NCI-H1694 (cell line): ENCODE results near the gene ERC2.

Source experiments
- DNase-seq: peaks from one replicate; lab custom pipeline; 2025; lab: John Stamatoyannopoulos, UW

Gene ERC2

GRCh38 chr3:56424885-56425284 is 43.4 kb downstream of the ERC2 start:
- DNase-seq, result no peak

GRCh38 chr3:56424336-56424735 is 43.9 kb downstream of the ERC2 start:
- no peak for DNase-seq

GRCh38 chr3:56423661-56424099 is 44.6 kb downstream of the ERC2 start:
- DNase-seq, result peak; percentile 6

- no peak for DNase-seq
These were observed 46.0 kb downstream of the ERC2 start for GRCh38 chr3:56422316-56422715.

GRCh38 chr3:56421205-56421604 is 47.1 kb downstream of the ERC2 start:
- no peak for DNase-seq

- DNase-seq, result no peak
These were observed 52.6 kb downstream of the ERC2 start for GRCh38 chr3:56415652-56416051.

- no peak for DNase-seq
These were observed 54.4 kb downstream of the ERC2 start for GRCh38 chr3:56413911-56414310.

GRCh38 chr3:56411166-56411565 is 57.1 kb downstream of the ERC2 start:
- DNase-seq, result no peak

GRCh38 chr3:56410576-56410975 is 57.7 kb downstream of the ERC2 start:
- DNase-seq, result no peak

- no peak for DNase-seq
These were observed 58.5 kb downstream of the ERC2 start for GRCh38 chr3:56409790-56410189.

- DNase-seq, result no peak
These were observed 59.5 kb downstream of the ERC2 start for GRCh38 chr3:56408761-56409196.

GRCh38 chr3:56406826-56407515 is 61.3 kb downstream of the ERC2 start:
- DNase-seq, result no peak

GRCh38 chr3:56404884-56405283 is 63.4 kb downstream of the ERC2 start:
- no peak for DNase-seq

GRCh38 chr3:56398659-56399058 is 69.6 kb downstream of the ERC2 start:
- DNase-seq, result no peak

- no peak for DNase-seq
These were observed 70.5 kb downstream of the ERC2 start for GRCh38 chr3:56397798-56398197.

GRCh38 chr3:56389183-56389830 is 79.0 kb downstream of the ERC2 start:
- no peak for DNase-seq

GRCh38 chr3:56383092-56383491 is 85.2 kb downstream of the ERC2 start:
- no peak for DNase-seq

GRCh38 chr3:56379723-56380287 is 88.5 kb downstream of the ERC2 start:
- no peak for DNase-seq

- DNase-seq, result no peak
These were observed 92.6 kb downstream of the ERC2 start for GRCh38 chr3:56375654-56376053.

- DNase-seq, result no peak
These were observed 94.9 kb downstream of the ERC2 start for GRCh38 chr3:56373386-56373785.

GRCh38 chr3:56370991-56371775 is 97.1 kb downstream of the ERC2 start:
- no peak for DNase-seq

- DNase-seq, result no peak
These were observed 98.4 kb downstream of the ERC2 start for GRCh38 chr3:56369914-56370313.

- DNase-seq, result no peak
These were observed 99.4 kb downstream of the ERC2 start for GRCh38 chr3:56368846-56369245.
